NCI-H2227 treated with DMSO at 0.1 percent for 48 hours (cell line): Measurements from ENCODE around the gene MT1M.
"Not testable (repeated sequence)": the region's sequence is repeated elsewhere in the genome, so short reads cannot be mapped to it uniquely, and the experiment has no call there.

Source experiments
- DNase-seq: peaks from one replicate; lab custom pipeline; 2025; lab: John Stamatoyannopoulos, UW

Gene MT1M

DNA sequence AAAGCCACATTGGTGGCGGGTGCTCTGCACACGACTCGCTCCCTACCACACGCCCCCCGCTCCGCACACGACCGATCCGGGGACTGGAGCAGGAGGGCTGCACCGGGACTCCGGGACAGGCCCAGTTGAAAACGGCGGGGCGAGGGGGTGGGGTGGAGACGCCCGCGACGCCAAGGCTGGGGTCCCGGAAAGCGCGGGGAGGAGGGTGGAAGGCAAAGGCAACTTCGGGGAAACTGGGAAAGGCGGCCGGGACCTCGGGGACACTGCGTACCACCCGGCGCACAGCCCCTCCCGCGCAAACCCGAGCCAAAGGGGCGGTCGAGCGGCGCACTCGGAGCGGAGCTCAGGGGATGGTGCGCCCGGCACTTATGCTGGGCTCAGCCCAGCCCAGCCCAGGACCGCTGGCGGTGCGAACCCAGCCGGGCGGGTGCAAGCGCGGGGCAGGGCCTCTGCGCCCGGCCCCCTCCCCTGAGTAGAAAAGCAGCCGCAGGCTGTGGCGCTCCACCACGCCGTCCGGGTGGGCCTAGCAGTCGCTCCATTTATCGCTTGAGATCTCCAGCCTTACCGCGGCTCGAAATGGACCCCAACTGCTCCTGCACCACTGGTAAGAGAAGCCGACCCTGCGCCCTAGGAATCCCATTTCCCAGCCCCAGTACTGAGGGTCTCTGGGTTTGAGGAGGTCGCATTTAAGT lies at the start of gene MT1M:
Gene MT1M (plus strand): TSS at position 504 of the 692 bp plus-strand sequence. CDS start 73 bp downstream, at position 577.
- peak; percentile 48 for DNase-seq

DNA sequence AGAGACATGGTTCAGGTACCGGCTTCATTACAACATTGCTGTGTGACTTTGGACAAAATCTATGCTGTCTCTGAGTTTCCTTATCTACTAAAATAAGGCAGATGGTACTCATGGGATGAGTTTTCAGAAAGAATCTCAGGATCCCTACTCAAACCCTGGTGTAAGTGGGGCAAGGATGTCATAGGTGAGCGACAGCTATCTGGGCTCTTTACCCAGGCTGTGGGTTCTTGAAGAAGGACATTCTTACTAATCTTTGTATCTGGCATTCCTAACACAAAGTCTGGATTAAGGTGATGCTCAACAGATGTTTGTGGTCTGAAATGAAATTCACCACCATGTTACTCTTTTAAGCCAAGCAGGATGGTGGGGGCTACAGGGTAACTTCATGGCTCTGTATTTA lies 49.5 kb upstream of the MT1M start:
- not testable (repeated sequence) for DNase-seq

DNA sequence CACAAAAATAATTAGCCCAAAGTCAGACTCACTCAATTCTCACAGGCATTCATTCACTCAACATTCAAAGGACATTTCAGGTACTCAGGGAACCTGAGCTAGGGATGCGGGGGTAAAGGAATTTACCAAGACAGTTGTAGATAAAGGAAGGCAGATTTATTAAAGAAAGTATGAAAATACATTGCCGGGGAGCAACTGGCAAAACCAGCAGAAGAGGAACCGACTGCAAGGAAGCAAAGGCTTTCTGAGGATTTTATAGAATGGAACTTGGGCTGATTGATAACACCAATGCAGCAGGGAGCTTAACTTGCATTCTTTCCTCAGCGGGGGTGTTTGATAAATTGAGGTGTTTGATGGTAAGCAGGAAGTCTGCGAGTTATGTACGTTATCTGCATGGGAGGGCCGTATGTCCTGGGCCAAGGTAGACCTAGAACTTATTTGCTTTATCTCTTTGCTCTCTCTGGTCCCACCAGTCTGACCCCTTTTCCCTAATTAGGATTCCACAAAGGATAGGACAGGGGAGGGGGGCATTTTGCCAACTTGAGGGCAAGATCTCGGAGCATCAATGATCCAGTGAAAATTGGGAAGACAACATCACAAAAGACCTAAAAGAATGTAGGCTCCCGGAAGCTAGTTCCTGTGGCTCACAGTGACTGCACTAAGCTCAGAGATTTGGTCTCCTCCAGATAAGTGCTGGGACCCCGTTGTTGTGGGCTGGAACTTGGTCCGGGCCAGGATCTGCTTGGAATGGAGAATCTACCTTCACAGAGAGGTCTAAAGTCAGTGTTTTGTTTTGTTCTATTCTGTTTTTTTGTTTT lies 48.9 kb upstream of the MT1M start:
- DNase-seq = no peak

DNA sequence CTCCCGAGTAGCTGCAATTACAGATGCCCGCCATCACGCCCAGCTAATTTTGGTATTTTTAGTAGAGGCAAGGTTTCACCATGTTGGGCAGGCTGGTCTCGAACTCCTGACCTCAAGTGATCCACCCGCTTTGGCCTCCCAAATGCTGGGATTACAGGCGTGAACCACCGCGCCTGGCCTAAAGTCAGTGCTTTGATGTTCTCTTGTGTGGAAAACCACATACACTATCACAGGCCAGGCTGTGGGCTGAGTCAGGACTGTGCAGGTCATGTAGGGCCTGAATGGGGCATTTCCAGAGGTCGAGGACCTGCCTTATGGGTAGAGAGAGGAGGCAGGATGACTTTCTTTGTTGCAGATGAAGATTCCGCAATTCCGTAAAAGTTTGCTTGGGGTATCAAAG lies 48.2 kb upstream of the MT1M start:
- DNase-seq = no peak

DNA sequence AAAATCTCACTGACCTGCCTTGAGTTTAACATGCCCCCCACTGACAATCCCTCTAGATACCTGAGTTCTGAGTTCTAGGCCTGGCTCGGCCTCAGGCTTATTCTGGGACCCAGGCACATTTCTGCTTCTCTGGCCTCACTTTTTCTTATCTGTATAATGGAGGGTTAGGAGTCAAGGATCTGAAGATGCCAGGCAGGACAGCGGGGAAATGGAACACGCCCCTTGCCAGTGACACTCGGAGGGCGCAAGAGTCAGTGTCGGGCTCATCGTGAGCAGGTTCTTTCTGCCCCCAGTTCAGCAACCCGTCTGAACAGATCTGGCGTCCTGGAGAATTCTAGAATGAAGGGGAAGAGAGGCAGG lies 43.7 kb upstream of the MT1M start:
- no peak for DNase-seq

DNA sequence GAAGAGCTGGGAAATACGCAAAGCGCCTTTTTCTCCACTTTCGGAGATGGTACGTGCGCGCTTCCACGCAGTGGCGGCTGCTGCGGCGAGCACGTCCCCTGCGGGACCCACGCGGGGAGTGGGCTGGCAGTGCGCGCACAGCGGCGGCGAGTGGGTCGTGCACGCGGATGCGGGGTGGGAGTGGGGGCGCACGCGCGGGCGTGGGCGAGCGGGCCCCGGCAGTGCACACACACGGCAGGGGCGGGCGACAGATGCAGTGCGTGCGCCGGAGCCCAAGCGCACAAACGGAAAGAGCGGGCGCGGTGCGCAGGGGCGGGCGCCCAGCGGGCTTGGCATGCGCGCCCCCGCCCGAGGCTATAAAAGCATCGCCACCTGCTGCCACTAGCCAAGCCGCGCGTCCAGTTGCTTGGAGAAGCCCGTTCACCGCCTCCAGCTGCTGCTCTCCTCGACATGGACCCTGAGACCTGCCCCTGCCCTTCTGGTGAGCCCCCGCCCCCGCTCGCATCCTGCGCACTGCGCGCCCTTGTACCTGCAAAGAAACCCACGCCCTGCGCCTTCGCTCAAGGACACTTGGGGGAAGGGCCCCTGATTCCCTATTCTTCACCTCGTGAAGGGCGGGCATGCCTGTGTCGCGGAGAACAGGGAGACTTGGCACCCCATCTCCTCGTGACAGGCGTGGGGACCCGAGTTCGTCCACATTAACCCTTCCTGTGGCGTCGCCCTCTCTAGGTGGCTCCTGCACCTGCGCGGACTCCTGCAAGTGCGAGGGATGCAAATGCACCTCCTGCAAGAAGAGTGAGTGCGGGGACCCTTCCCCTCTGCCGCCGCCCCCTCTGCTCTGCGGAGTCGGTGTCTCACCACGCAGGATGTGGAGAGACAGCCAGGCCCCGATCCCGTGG lies 43.1 kb upstream of the MT1M start, which contains the start of gene MT3:
Gene MT3 (plus strand): TSS at position 388 of the 899 bp plus-strand sequence. CDS start 63 bp downstream, at position 451.
- peak; percentile 39 for DNase-seq

DNA sequence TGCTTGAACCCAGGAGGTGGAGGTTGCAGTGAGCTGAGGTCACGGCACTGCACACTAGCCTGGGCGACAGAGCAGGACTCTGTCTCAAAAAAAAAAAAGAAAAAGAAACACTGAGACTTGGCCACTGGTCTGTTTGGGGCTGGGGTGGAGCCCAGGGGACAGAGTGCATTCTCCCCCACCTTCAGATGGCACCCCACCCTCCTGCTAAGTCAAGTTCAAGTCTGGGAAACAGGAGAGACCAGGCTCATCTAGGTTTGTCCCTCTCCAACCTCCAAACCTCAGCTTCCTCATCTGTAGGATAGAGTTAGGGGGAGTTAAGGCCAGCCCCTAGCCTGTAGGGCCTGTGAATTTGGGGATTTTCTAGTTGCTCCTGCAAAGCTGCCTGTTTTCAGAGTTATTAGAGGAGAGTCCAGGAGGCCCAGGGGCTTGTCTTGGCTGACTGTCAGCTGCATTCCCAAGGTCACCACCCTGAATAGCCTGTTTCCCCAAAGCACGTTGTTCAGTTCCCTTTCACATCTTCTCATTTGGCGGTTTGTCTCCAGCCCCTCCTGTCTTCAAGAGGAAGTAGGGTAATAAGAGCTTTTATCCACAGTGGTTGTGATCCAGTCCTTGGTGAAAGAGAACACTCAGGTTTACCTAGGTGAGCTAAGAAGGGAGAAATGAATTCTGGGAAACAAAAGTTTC lies 40.9 kb upstream of the MT1M start:
- no peak for DNase-seq

DNA sequence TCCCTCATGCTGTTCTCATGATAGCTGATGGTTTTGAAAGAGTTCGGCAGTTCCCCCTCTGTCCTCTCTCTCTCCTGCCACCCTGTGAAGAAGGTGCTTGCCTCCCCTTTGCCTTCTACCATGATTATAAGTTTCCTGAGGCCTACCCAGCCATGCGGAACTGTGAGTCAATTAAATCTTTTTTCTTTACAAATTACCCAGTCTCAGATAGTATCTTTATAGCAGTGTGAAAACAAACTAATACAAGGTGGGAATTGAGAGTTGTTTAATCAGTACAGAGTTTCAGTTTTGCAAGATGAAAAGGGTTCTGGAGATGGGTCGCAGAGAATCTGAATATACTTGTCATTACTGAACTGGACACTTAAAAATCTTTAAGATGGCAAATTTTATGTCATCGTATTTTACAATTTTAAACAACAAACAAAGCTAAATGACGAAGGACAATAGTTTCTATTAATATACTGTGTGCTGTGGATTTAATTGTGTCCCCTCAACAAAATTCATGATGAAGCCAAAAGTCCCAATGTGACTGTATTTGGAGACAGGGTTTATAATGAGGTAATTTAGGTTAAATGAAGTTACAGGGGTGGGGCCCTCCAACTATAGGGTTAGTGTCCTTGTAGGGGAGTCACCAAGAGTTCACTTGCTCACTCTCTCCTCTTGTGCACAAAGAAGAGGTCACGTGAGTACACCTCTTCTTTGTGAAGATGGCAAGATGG lies 38.7 kb upstream of the MT1M start:
- no peak for DNase-seq

DNA sequence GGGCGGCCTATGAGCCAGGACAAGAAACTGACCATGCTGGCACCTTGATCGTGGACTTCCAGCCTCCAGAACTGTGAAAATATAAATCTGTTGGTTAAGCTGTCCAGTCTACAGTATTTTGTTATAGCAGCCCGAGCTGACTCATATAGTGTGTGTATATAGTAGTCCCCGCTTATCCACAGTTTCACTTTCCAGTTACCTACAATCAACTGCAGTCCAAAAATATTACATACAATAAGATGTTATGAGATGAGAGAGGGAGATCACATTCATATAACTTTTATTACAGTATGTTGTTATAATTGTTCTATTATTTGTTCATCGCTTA lies 38.2 kb upstream of the MT1M start:
- DNase-seq = no peak

DNA sequence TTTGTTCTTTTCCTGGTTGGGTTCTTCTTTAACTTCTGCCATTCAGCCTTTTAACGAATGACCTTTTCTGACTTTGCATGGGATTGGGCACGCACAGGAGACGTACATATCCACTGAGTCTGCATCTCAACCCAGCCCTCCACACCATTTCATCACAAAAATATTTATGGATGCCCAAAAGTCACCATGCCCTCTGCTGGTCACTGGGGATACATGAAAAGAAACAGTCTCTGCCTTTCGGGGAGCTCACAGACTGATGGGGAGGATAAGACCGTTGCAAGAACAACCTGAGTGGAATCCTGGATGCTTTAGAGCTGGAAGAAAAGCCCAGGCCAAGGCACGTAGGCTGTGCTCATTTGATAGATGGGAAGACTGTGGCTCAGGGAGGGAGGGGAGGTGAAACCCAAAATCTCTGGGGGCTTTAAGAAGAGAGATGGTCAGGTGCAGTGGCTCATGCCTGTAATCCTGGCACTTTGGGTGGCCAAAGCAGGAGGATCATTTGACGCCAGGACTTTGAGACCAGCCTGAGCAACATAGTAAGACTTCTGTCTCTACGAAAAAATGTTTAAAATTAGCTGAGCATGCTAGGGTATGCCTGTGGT lies 32.0 kb upstream of the MT1M start:
- peak; percentile 16 for DNase-seq

DNA sequence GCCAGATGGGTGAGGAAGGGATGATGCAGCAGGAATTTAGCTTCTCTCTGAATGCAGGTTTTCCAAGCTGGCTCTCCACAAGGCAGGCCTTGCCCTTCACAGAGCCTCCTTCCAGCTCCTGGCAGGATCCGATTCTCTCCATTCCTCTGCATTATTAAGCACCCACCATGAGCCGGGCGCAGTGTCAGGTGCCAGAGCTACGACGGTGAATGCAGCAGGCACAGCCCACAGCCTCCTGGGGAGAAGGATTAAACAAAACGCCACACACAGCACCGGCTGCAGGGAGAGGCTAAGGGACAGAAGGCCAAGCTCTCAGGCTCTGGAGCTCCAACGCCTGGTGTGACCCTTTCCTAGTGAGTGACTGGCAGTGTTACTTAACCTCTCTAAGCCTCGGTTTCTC lies 31.1 kb upstream of the MT1M start:
- DNase-seq = no peak

DNA sequence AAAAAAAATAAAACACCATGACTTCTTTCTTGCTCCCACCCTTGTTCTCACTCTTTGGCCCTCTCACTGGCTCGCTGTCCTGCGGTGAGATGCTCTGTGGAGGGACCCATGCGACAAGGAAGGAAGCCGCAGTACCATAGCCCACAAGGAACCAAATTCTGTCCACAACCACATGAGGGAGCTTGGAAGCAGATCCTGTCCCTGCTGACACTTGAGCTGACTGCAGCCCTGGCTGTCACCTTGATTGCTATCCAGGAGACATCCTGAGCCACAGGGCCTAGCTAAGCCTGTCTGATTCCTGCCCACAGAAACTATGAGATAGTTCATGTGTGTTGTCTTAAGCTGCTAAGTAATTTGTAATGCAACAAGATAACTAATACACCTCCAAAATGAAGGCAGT lies 28.9 kb upstream of the MT1M start:
- DNase-seq = peak; percentile 9

DNA sequence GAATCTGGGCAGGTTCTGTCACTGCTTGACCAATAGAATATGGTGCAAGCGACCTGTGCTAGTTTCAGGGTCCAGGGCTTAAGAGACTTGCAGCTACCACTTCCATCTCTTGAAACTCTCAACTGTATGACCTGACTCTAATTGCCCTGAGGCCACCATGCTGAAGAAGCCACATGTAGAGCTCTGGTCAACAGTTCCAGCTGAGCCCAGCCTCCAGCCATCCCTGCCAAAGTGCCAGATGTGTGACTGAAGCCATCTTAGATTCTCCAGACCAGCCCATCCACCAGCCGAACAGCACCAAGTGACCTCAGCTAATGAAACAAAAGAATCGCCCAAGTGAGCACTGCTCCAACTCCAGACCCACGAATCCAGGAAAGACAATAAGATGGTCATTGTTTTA lies 27.5 kb upstream of the MT1M start:
- DNase-seq = no peak

DNA sequence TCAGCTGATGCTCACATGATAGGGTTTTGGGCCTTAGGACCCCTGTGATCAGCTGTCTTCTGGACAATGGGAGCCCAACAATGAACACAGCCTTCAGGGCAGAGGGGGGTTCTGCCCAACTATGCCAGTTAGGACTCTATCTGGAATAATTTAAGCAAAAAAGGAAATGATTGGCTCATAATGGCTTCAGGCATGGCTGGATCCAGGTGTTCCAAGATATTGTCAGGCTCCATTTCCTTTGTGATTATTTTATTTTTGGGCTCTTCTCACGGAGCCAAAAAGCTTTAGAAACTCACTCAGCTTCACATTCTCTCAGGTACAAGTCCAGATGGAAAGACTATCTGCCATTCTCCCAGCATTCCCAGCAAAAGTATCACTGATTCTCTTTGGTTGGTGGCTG lies 27.0 kb upstream of the MT1M start:
- DNase-seq = no peak

DNA sequence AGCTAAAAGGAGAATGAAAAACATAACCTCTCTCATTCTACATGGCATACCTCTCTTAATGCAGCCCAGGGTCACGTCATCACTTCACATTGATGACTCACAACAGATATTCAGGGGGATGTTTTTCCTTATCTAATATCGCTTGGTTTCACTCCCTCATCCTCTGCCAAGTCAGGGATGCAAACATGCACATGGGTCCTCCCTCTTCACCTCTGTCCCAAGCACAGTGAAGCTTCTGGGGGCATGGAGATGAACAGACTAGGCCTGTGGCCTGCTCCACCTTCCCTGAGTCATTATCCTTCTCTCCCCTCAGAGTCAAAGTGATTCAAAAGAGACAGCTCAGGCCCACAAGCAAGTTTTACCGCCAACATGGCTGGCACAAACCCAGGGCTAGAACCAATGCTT lies 26.4 kb upstream of the MT1M start:
- no peak for DNase-seq

DNA sequence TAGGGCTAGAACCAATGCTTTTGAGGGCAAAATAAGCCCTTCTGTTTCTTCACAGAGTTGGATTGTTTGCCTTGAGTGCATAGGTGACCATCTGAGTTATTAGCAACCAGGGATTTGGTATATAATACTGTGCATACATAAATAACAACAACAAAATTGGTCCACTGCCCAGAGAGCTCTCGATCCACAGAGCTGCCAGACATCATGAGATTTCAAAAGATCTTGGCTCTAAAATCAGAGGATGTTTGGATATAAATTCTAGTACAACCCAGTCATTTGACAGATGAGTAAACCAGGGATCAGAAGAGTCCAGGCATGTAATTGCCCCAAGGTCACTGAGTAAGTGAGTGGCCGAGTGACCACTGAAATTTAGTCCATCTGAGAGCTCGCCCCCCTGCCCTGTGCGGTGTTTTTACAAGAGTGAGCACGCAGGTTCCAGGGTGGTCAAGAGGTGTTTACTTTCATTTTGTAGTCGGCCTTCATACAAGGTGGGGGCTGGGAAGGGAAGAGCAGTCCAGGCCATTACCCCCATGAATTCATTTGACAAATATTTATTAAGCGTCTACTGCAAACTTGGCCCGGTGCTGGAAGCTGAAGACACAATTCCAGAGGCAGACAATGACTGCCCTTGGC lies 25.9 kb upstream of the MT1M start:
- DNase-seq = no peak

DNA sequence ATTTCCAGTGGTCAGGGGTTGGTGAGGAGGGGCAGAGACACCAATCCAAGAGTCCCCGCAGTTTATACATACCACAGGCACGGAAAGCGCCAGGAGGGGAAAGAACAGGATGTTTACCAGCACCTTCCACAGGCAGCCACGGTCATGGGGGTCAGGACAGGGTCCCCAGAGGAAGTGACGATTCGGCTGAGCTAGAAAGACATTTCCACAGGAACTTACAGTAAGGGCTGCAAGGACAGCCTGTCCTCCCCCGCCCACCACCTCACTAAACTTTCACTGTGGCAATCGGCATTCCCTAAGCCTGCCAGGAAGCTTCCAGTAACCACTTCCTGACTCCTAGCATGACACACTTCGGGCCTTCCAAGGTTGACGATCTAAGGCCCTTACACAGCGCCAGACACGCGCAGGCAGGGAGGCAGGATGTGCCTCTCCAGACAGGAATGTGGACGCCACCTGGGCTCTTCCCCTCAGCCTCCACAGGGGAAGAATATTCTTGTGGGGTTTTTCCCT lies 25.3 kb upstream of the MT1M start:
- no peak for DNase-seq

DNA sequence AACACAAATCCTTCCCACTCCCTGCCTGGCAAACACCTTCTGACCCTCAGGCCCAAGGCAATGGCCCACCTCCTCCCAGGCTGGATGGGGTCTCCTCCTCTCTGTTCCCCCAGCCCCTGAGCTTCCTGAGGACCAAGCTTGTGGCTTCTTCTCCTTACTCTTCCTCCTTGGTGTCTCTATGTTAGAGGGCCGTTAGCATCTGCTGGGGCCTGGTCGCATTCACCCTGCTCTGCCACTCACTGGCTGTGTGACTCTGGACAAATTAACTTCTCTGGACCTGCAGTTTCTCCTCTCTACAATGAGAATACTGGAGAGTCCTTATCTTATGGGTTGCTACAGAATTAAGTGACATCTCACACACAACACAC lies 24.8 kb upstream of the MT1M start:
- no peak for DNase-seq

DNA sequence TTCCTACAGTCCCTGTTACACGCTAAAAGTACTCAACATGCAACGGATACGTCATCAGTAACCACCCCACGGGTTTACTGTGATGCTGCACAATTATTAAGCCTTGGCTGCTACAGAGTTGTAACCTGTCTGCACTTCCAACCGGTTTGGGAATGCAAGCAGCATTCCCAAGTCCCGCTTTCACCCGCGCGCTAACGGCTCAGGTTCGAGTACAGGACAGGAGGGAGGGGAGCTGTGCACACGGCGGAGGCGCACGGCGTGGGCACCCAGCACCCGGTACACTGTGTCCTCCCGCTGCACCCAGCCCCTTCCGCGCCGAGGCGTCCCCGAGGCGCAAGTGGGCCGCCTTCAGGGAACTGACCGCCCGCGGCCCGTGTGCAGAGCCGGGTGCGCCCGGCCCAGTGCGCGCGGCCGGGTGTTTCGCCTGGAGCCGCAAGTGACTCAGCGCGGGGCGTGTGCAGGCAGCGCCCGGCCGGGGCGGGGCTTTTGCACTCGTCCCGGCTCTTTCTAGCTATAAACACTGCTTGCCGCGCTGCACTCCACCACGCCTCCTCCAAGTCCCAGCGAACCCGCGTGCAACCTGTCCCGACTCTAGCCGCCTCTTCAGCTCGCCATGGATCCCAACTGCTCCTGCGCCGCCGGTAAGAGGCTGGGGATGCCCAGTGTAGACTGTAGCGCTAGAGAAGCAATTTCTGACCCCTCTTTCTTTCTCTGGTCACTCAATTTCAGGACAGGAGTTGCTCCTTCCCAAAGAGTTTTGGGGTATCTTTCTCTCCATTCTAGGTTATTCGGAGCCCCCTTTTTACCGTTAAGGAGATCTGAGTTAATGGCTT lies 24.2 kb upstream of the MT1M start, which contains the start of gene MT2A:
Gene MT2A (plus strand): TSS at position 542 of the 833 bp plus-strand sequence. CDS start 72 bp downstream, at position 614.
- DNase-seq = peak; percentile 91
